ENCODE results near the gene CD3E.

DNA sequence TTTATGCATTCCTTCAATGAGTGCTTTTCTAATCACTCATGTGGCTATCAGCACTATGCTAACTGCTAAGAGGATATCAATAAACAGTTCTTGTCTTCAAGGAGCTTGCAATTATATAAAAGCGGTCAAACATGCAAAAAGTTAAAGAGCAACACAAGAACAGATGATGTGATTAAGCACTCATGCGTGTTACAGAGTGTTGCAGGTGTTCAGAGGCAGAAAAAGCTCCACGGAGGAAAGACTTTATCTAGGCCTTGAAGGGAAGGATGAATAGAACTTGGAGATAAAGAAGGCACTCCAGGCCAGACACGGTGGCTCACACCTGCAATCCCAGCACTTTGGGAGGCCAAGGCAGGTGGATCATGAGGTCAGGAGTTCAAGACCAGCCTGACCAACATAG is 13.6 kb downstream of the CD3E start:
- TF ChIP-seq CTCF (IDR thresholded peaks at IDR 0.05): no peak
- no peak for TF ChIP-seq EZH2 (IDR thresholded peaks at IDR 0.05; ENCODE audit: borderline replicate concordance, insufficient read depth, low read depth, low read length, poor library complexity, severe bottlenecking)
